MG63 (cell line): Measurements from ENCODE around the gene CLDN19. TPM values are rescaled to one million over a fixed set of nuclear protein-coding genes. Genes with fewer than 3 reads are reported as not detected.

Experiments used
- DNase-seq: peaks from one replicate; pipeline ENCODE4 v3.0.0-alpha.2; 2020
- H3K27me3 ChIP-seq: fragments of 250-450 bp; sonication (Bioruptor Pico); 2 replicates; pipeline ENCODE4 v1.5.1; 2020; ENCODE audit warnings: mild to moderate bottlenecking, moderate library complexity
- H3K36me3 ChIP-seq: fragments of 250-450 bp; sonication (Bioruptor Pico); 2 replicates; pipeline ENCODE4 v1.5.1; 2020; ENCODE audit warnings: mild to moderate bottlenecking, moderate library complexity
- H3K4me3 ChIP-seq: fragments of 250-450 bp; sonication (Bioruptor Pico); 2 replicates; pipeline ENCODE4 v1.5.1; 2020; ENCODE audit warnings: mild to moderate bottlenecking, moderate library complexity
- H3K9me3 ChIP-seq: fragments of 250-450 bp; sonication (Bioruptor Pico); 2 replicates; pipeline ENCODE4 v1.5.1; 2020; ENCODE audit warnings: mild to moderate bottlenecking, moderate library complexity
- total RNA-seq: library from RNA; depleted of rRNA; stranded (reverse); fragments of >200 nt; shearing (Covaris generic); gene quantifications from 2 replicates; pipeline ENCODE4 v1.2.3, GENCODE V29; 2014; ENCODE audit warnings: low replicate concordance

CLDN19 gene
- total RNA-seq, 1 experiment from 2014 or later = not detected

GRCh38 chr1:42747125-42747524, 7.1 kb upstream of the CLDN19 start:
- no peaks in the 10 kb centered on the region for H3K9me3 ChIP-seq
- H3K27me3 ChIP-seq = no peaks in the 10 kb centered on the region
- no peak for DNase-seq
- H3K4me3 ChIP-seq = no peak overlapping the region
- peaks cover 25% of the 10 kb centered on the region for H3K36me3 ChIP-seq

- H3K27me3 ChIP-seq = no peaks in the 10 kb centered on the region
- H3K36me3 ChIP-seq = peaks cover 20% of the 10 kb centered on the region
- no peaks in the 10 kb centered on the region for H3K9me3 ChIP-seq
- DNase-seq = no peak
- no peak overlapping the region for H3K4me3 ChIP-seq
Measured at GRCh38 chr1:42746436-42747105, 6.5 kb upstream of the CLDN19 start.

GRCh38 chr1:42745851-42746250, 5.8 kb upstream of the CLDN19 start:
- H3K4me3 ChIP-seq = no peak overlapping the region
- H3K9me3 ChIP-seq = no peaks in the 10 kb centered on the region
- H3K27me3 ChIP-seq = no peaks in the 10 kb centered on the region
- no peak for DNase-seq
- peaks cover 20% of the 10 kb centered on the region for H3K36me3 ChIP-seq

GRCh38 chr1:42744148-42744413, 4.0 kb upstream of the CLDN19 start:
- Histone ChIP-seq H3K36me3 (peaks cover 15% of the 10 kb centered on the region), H3K4me3 (no peak overlapping the region), H3K9me3 (no peaks in the 10 kb centered on the region), H3K27me3 (no peaks in the 10 kb centered on the region)
- DNase-seq = no peak

- no peak for DNase-seq
- H3K36me3 ChIP-seq = peaks cover 15% of the 10 kb centered on the region
- no peaks in the 10 kb centered on the region for H3K27me3 ChIP-seq
Measured at GRCh38 chr1:42743317-42744147, 3.5 kb upstream of the CLDN19 start.

GRCh38 chr1:42742617-42743316, 2.7 kb upstream of the CLDN19 start:
- Histone ChIP-seq H3K9me3 (no peaks in the 10 kb centered on the region), H3K27me3 (no peaks in the 10 kb centered on the region), H3K36me3 (peaks cover 11% of the 10 kb centered on the region), H3K4me3 (no peak overlapping the region)
- DNase-seq = no peak

More at GRCh38 chr1:42743317-42744147, 3.5 kb upstream of the CLDN19 start:
- no peaks in the 10 kb centered on the region for H3K9me3 ChIP-seq
- no peak overlapping the region for H3K4me3 ChIP-seq

GRCh38 chr1:42742141-42742540, 2.1 kb upstream of the CLDN19 start:
- Histone ChIP-seq H3K4me3 (no peak overlapping the region), H3K36me3 (peaks cover 6% of the 10 kb centered on the region), H3K9me3 (no peaks in the 10 kb centered on the region), H3K27me3 (no peaks in the 10 kb centered on the region)
- DNase-seq = no peak

- DNase-seq = no peak
Measured at GRCh38 chr1:42741706-42742105, 1.7 kb upstream of the CLDN19 start.

GRCh38 chr1:42740851-42741580, 980 bp upstream of the CLDN19 start:
- no peak for DNase-seq

More at GRCh38 chr1:42741706-42742105, 1.7 kb upstream of the CLDN19 start:
- no peak overlapping the region for H3K4me3 ChIP-seq
- no peaks in the 10 kb centered on the region for H3K9me3 ChIP-seq
- peaks cover 2% of the 10 kb centered on the region; the same call in 1 of the 2 replicates for H3K36me3 ChIP-seq
- no peaks in the 10 kb centered on the region for H3K27me3 ChIP-seq

GRCh38 chr1:42738678-42739226, 1.3 kb downstream of the CLDN19 start:
- H3K9me3 ChIP-seq = no peaks in the 10 kb centered on the region
- no peaks in the 10 kb centered on the region for H3K27me3 ChIP-seq
- H3K36me3 ChIP-seq = no peaks in the 10 kb centered on the region
- DNase-seq = no peak
- no peak overlapping the region for H3K4me3 ChIP-seq

More at GRCh38 chr1:42740851-42741580, 980 bp upstream of the CLDN19 start:
- no peaks in the 10 kb centered on the region for H3K27me3 ChIP-seq
- H3K36me3 ChIP-seq = no peaks in the 10 kb centered on the region; the same call in 1 of the 2 replicates
- H3K4me3 ChIP-seq = no peak overlapping the region
- H3K9me3 ChIP-seq = no peaks in the 10 kb centered on the region

- H3K27me3 ChIP-seq = no peaks in the 10 kb centered on the region
- H3K36me3 ChIP-seq = no peaks in the 10 kb centered on the region
- no peak overlapping the region for H3K4me3 ChIP-seq
- no peak for DNase-seq
- no peaks in the 10 kb centered on the region for H3K9me3 ChIP-seq
Measured at GRCh38 chr1:42737986-42738677, 1.9 kb downstream of the CLDN19 start.

- Histone ChIP-seq H3K9me3 (no peaks in the 10 kb centered on the region), H3K4me3 (no peak overlapping the region), H3K36me3 (no peaks in the 10 kb centered on the region), H3K27me3 (no peaks in the 10 kb centered on the region)
- DNase-seq = no peak
Measured at GRCh38 chr1:42737257-42737656, 2.8 kb downstream of the CLDN19 start.

- Histone ChIP-seq H3K27me3 (no peaks in the 10 kb centered on the region), H3K36me3 (no peaks in the 10 kb centered on the region), H3K4me3 (no peak overlapping the region), H3K9me3 (no peaks in the 10 kb centered on the region)
- DNase-seq = no peak
Measured at GRCh38 chr1:42736571-42737200, 3.4 kb downstream of the CLDN19 start.

GRCh38 chr1:42736152-42736551, 3.9 kb downstream of the CLDN19 start:
- Histone ChIP-seq H3K27me3 (no peaks in the 10 kb centered on the region), H3K4me3 (no peak overlapping the region), H3K36me3 (no peaks in the 10 kb centered on the region), H3K9me3 (no peaks in the 10 kb centered on the region)
- DNase-seq = peak; percentile 37

GRCh38 chr1:42735477-42736105, 4.4 kb downstream of the CLDN19 start:
- Histone ChIP-seq H3K4me3 (no peak overlapping the region), H3K9me3 (no peaks in the 10 kb centered on the region), H3K36me3 (no peaks in the 10 kb centered on the region), H3K27me3 (no peaks in the 10 kb centered on the region)
- DNase-seq = no peak
